Measurements from ENCODE around the gene TSNAXIP1. TPM values are rescaled to one million over a fixed set of nuclear protein-coding genes. Genes with fewer than 3 reads are reported as not detected.
A peak's percentile ranks its signal among the peaks of the same experiment; 100 is the strongest.

Gene TSNAXIP1
- total RNA-seq, 1 experiment from 2014 or later, result 0.84 TPM

DNA sequence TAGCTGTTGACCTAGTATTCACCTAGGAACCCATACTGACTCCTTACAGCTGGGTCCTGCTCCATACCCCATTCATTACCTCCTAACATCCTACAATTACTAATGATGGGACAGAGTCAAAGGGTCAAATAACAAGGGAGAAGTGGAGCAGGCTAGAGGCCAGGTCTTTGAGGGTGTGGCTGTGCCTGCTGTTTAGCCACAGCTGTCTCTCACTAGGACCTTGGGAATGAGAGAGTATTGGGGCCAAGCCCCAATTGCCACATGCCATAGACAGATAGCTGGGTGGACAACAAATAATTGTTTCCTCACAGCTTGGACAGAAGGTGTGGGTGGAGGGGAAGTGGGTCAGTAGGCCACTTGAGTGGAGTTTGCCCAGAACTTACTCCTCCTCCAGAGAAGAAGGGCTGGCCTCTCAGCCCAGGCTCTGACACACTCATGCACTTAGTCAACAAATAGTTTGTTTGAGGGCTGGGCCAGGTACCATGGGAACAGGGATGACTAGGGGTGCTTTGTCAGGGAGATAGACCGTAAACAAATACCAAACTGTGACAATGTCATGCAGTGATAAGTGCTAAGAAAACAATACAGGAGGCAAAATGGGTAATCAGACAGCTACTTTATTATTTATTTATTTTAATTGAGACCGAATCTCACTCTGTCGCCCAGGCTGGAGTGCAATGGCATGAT is 51.0 kb downstream of the TSNAXIP1 start:
- Histone ChIP-seq H3K4me1 (peaks cover 21% of the 10 kb centered on the region), H3K27me3 (replicated peaks; ENCODE audit: control insufficient read depth, insufficient read depth, low read length) (no peaks in the 10 kb centered on the region), H3K36me3 (ENCODE audit: control insufficient read depth, insufficient read depth, low read length) (peaks cover 2% of the 10 kb centered on the region; the same call in 1 of the 2 replicates), H3K9me3 (no peaks in the 10 kb centered on the region), H3K4me3 (ENCODE audit: low read depth, low read length) (no peak overlapping the region)
- Mint-ChIP-seq H3K9me3 (ENCODE audit: unreplicated experiment) (no peaks in the 10 kb centered on the region), H3K36me3 (ENCODE audit: insufficient read depth, unreplicated experiment) (peaks cover 79% of the 10 kb centered on the region), H3K27me3 (ENCODE audit: insufficient read depth, unreplicated experiment) (no peaks in the 10 kb centered on the region), H3K27ac (ENCODE audit: unreplicated experiment) (peak overlapping the region; percentile 90), H3K4me1 (ENCODE audit: low read depth, unreplicated experiment) (peaks cover 31% of the 10 kb centered on the region), H3K4me3 (ENCODE audit: unreplicated experiment) (peak overlapping the region; percentile 22)
- no TSS peak for BruUV-seq (replicated peaks)
- peak; percentile 86 to 91 for DNase-seq
- ChIA-PET POLR2A (interaction anchor here (0.6 to 1.0 kb wide), 3 partner anchors 11 to 24 kb away, joined by 3 to 4 read pairs (median 3); partner anchors contain the start of gene NUTF2), CTCF (interaction anchor here (0.8 to 2.1 kb wide), 2 partner anchors 12 to 42 kb away, joined by 3 to 10 read pairs; no protein-coding TSS in a partner anchor)
- intact Hi-C loops (cut with micrococcal nuclease; ENCODE audit: unreplicated experiment), result loop anchor here (1.0 kb wide), 1 partner anchor 11 kb away; the partner anchor contains the start of gene NUTF2
- TF ChIP-seq, protein P1, sequence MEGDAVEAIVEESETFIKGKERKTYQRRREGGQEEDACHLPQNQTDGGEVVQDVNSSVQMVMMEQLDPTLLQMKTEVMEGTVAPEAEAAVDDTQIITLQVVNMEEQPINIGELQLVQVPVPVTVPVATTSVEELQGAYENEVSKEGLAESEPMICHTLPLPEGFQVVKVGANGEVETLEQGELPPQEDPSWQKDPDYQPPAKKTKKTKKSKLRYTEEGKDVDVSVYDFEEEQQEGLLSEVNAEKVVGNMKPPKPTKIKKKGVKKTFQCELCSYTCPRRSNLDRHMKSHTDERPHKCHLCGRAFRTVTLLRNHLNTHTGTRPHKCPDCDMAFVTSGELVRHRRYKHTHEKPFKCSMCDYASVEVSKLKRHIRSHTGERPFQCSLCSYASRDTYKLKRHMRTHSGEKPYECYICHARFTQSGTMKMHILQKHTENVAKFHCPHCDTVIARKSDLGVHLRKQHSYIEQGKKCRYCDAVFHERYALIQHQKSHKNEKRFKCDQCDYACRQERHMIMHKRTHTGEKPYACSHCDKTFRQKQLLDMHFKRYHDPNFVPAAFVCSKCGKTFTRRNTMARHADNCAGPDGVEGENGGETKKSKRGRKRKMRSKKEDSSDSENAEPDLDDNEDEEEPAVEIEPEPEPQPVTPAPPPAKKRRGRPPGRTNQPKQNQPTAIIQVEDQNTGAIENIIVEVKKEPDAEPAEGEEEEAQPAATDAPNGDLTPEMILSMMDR (IDR thresholded peaks at IDR 0.05; ENCODE audit: insufficient read depth in 1 of 2, low read depth in 1 of 2, low read length in 1 of 2, severe bottlenecking in 1 of 2, unreplicated experiment in 1 of 2), result no peak

DNA sequence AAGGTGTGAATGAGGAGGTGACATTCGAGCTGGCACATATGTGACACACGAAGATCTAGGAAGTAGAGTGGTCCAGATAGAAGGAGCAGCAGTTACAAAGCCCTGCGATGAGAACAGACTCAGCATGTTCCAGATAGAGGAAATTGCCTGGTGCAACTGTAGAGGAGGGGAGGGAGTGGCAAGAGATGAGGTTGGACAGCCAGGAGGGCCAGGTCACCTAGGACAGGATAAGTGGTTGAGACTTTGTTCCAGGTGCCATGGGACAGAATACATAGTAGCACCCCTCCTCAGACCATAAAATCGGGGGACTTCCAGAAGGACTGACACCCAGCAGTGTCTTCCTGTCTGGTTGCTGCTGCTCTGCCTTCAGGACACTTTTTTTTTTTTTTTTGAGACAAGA is 51.8 kb downstream of the TSNAXIP1 start:
- POLR2A ChIA-PET, result interaction anchor here (1.0 kb wide), 1 partner anchor 17 kb away, joined by 4 read pairs; no protein-coding TSS in a partner anchor
- BruUV-seq (replicated peaks), result no TSS peak
- Mint-ChIP-seq H3K36me3 (ENCODE audit: insufficient read depth, unreplicated experiment) (peaks cover 87% of the 10 kb centered on the region), H3K4me1 (ENCODE audit: low read depth, unreplicated experiment) (peaks cover 31% of the 10 kb centered on the region), H3K9me3 (ENCODE audit: unreplicated experiment) (no peaks in the 10 kb centered on the region), H3K4me3 (ENCODE audit: unreplicated experiment) (no peak overlapping the region), H3K27ac (ENCODE audit: unreplicated experiment) (peak overlapping the region; percentile 90), H3K27me3 (ENCODE audit: insufficient read depth, unreplicated experiment) (no peaks in the 10 kb centered on the region)
- Histone ChIP-seq H3K4me1 (peaks cover 21% of the 10 kb centered on the region), H3K27me3 (replicated peaks; ENCODE audit: control insufficient read depth, insufficient read depth, low read length) (no peaks in the 10 kb centered on the region), H3K9me3 (no peaks in the 10 kb centered on the region), H3K36me3 (ENCODE audit: control insufficient read depth, insufficient read depth, low read length) (peaks cover 2% of the 10 kb centered on the region; the same call in 1 of the 2 replicates), H3K4me3 (ENCODE audit: low read depth, low read length) (no peak overlapping the region)
- no peak for DNase-seq
- intact Hi-C loops (cut with micrococcal nuclease; ENCODE audit: unreplicated experiment), result no loop called here
- CTCF ChIA-PET, result interaction anchor here (2.1 kb wide), 1 partner anchor 43 kb away, joined by 10 read pairs; no protein-coding TSS in a partner anchor
- TF ChIP-seq, protein P1 (IDR thresholded peaks at IDR 0.05; ENCODE audit: insufficient read depth in 1 of 2, low read depth in 1 of 2, low read length in 1 of 2, severe bottlenecking in 1 of 2, unreplicated experiment in 1 of 2), result no peak

DNA sequence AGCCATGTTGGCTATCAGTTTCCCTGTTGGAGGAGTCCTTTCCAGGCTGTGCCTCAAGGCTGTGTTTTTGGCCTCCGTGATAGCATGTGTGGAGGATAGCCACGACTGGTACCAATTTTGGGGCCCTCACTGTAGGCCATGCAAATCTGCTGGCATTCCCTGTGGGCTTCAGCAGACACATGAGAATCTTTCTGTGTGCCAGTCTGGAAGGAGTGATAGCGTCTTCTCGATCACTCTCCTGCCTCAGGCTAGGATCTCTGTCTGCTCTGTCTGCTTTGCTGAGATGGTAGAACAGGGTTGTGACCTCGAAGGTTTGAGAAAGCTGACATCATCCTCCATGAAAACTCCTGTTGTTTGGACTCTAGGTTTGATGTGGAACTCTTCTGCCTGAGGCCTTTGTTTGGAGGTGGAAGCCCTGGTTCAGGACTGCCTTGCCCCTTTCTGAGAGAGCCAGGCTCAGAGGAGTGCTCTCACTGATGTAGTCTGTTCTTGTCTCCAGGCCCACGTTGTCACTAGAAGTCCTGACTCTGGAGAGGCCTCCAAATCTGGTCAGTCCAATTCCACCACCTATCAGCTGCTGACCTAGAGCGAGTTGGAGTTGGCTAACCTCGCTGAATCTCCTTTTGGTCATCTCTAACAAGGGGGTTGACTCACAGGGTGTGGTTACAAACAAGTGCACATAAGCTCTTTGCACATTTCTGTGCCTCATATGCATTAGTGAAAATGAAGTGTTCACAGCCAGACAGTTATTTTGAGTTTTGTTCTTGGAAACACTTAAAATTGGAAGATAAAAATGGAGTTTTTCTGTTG is 54.1 kb downstream of the TSNAXIP1 start:
- Mint-ChIP-seq H3K9me3 (ENCODE audit: unreplicated experiment) (no peaks in the 10 kb centered on the region), H3K27me3 (ENCODE audit: insufficient read depth, unreplicated experiment) (no peaks in the 10 kb centered on the region), H3K4me3 (ENCODE audit: unreplicated experiment) (no peak overlapping the region), H3K36me3 (ENCODE audit: insufficient read depth, unreplicated experiment) (peaks cover 88% of the 10 kb centered on the region), H3K27ac (ENCODE audit: unreplicated experiment) (no peak overlapping the region), H3K4me1 (ENCODE audit: low read depth, unreplicated experiment) (peaks cover 21% of the 10 kb centered on the region)
- H3K36me3 ChIP-seq (ENCODE audit: control insufficient read depth, insufficient read depth, low read length), result peaks cover 4% of the 10 kb centered on the region; the same call in 1 of the 2 replicates
- no peak for DNase-seq
- no peaks in the 10 kb centered on the region for H3K27me3 ChIP-seq (replicated peaks; ENCODE audit: control insufficient read depth, insufficient read depth, low read length)
- intact Hi-C loops (cut with micrococcal nuclease; ENCODE audit: unreplicated experiment), result no loop called here
- ChIA-PET CTCF (no interaction called here), POLR2A (no interaction called here)
- TF ChIP-seq, protein P1 (IDR thresholded peaks at IDR 0.05; ENCODE audit: insufficient read depth in 1 of 2, low read depth in 1 of 2, low read length in 1 of 2, severe bottlenecking in 1 of 2, unreplicated experiment in 1 of 2), result no peak
- H3K9me3 ChIP-seq, result no peaks in the 10 kb centered on the region
- H3K4me1 ChIP-seq, result peaks cover 21% of the 10 kb centered on the region
- BruUV-seq (replicated peaks), result no TSS peak
- no peak overlapping the region for H3K4me3 ChIP-seq (ENCODE audit: low read depth, low read length)

Data from Caco-2 (cell line).